Measurements from ENCODE around the gene MPDZ. TPM values are rescaled to one million over a fixed set of nuclear protein-coding genes. Genes with fewer than 3 reads are reported as not detected.

Gene MPDZ
- total RNA-seq, 3 donors from 2014 or later (not counting 1 experiment from before 2014, with no cell fraction given): not detected

DNA sequence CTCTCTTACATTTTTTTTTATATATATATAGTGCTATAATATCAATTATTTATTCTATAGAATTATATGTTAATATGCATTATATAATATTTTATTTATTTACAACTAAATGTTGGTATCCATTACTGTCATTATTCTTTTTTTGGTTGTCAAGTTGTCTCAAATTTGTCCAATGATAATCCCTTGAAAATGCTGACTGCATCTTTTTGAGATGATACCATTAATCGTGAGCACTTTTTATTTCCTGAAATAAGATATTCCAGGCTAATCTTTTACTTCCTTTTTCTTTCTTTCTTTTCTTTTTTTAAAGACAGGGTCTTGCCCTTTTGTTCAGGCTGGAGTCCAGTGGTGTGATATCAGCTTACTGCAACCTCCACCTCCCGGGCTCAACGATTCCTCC is 12.7 kb upstream of the MPDZ start:
- H3K4me1 Mint-ChIP-seq: no peaks in the 10 kb centered on the region
- 80% methylated on average over 1 of the region's 3 CpGs for WGBS (ENCODE audit: insufficient coverage)
- H3K27me3 Mint-ChIP-seq (ENCODE audit: low read depth in 2 of 2): no peaks in the 10 kb centered on the region
- Histone ChIP-seq H3K4me1 (ENCODE audit: control insufficient read depth, insufficient read depth, low read length) (no peaks in the 10 kb centered on the region), H3K27ac (ENCODE audit: low read length) (no peak overlapping the region), H3K27me3 (ENCODE audit: control insufficient read depth, insufficient read depth, low read length) (no peaks in the 10 kb centered on the region), H3K36me3 (ENCODE audit: control insufficient read depth, insufficient read depth, low read length) (no peaks in the 10 kb centered on the region), H3K9me3 (ENCODE audit: control insufficient read depth, insufficient read depth, low read length) (peaks cover 6% of the 10 kb centered on the region), H3K4me3 (ENCODE audit: low read length) (no peak overlapping the region)
- H3K36me3 Mint-ChIP-seq: no peaks in the 10 kb centered on the region
- peaks cover 16 to 17% of the 10 kb centered on the region in 2 donors for H3K9me3 Mint-ChIP-seq
- DNase-seq (no peak), ATAC-seq (no peak)
- intact Hi-C loops (cut with micrococcal nuclease): no loop called here
- no peak for TF ChIP-seq CTCF (IDR thresholded peaks at IDR 0.05)
- no peak overlapping the region for H3K27ac Mint-ChIP-seq
- H3K4me3 Mint-ChIP-seq: no peak overlapping the region

DNA sequence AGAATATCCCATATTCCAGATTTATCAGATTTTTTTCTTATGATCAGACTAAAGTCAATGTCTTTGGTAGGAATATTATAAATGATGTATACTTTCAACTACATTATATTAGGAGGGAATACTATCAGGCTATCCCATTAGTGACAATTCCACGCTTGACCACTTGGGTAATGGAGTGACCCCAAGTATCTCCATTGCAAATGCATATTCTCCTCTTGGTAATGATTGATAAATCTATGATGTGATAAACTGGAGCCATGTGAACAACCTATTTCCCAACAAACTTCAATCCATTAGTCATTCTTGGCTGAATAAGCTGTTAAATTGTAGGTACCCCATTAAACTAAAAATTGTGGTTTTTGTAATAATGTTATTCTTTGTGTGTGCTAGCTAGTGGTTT is 12.2 kb upstream of the MPDZ start:
- no peaks in the 10 kb centered on the region for H3K36me3 Mint-ChIP-seq
- WGBS (ENCODE audit: insufficient coverage): no CpG with 5 or more reads among the region's 1 CpG
- no peaks in the 10 kb centered on the region for H3K4me1 ChIP-seq (ENCODE audit: control insufficient read depth, insufficient read depth, low read length)
- no peaks in the 10 kb centered on the region for H3K27me3 ChIP-seq (ENCODE audit: control insufficient read depth, insufficient read depth, low read length)
- no peak overlapping the region for H3K27ac ChIP-seq (ENCODE audit: low read length)
- H3K27me3 Mint-ChIP-seq (ENCODE audit: low read depth in 2 of 2): no peaks in the 10 kb centered on the region
- no peaks in the 10 kb centered on the region for H3K36me3 ChIP-seq (ENCODE audit: control insufficient read depth, insufficient read depth, low read length)
- no peaks in the 10 kb centered on the region for H3K4me1 Mint-ChIP-seq
- H3K9me3 ChIP-seq (ENCODE audit: control insufficient read depth, insufficient read depth, low read length): peaks cover 6% of the 10 kb centered on the region
- no peak overlapping the region for H3K4me3 ChIP-seq (ENCODE audit: low read length)
- TF ChIP-seq CTCF (IDR thresholded peaks at IDR 0.05): no peak
- no peak overlapping the region for H3K27ac Mint-ChIP-seq
- no peak overlapping the region for H3K4me3 Mint-ChIP-seq
- DNase-seq (no peak), ATAC-seq (no peak)
- peaks cover 17 to 20% of the 10 kb centered on the region in 2 donors for H3K9me3 Mint-ChIP-seq
- intact Hi-C loops (cut with micrococcal nuclease): no loop called here

DNA sequence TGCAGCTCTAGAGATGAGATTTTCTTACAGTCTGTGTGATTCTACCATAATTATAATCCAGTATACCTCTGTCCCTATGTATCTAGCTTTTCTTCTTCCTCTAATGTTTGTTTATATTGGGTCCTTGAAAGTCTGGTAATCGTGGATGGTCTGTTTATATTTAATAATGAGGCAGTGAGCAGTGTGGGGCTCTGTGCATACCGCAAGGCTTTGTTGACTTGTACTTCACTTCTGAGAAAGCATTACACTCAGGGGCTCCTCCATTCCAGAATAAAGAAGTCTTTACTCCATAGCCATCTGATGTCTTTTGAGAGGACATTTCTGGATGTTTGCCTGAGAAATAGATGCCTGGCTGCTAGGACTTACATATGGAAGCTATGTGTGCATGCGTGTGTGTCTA is 4.5 kb upstream of the MPDZ start:
- DNase-seq (no peak), ATAC-seq (no peak)
- Mint-ChIP-seq H3K4me1 (no peaks in the 10 kb centered on the region), H3K27ac (no peak overlapping the region), H3K36me3 (no peaks in the 10 kb centered on the region), H3K27me3 (ENCODE audit: low read depth in 2 of 2) (peaks cover 0 to 4% of the 10 kb centered on the region in 2 donors), H3K9me3 (peaks cover 7 to 27% of the 10 kb centered on the region in 2 donors), H3K4me3 (no peak overlapping the region)
- Histone ChIP-seq H3K27me3 (ENCODE audit: control insufficient read depth, insufficient read depth, low read length) (no peaks in the 10 kb centered on the region), H3K36me3 (ENCODE audit: control insufficient read depth, insufficient read depth, low read length) (no peaks in the 10 kb centered on the region), H3K27ac (ENCODE audit: low read length) (no peak overlapping the region), H3K4me3 (ENCODE audit: low read length) (no peak overlapping the region), H3K4me1 (ENCODE audit: control insufficient read depth, insufficient read depth, low read length) (no peaks in the 10 kb centered on the region), H3K9me3 (ENCODE audit: control insufficient read depth, insufficient read depth, low read length) (no peaks in the 10 kb centered on the region)
- intact Hi-C loops (cut with micrococcal nuclease): no loop called here
- no peak for TF ChIP-seq CTCF (IDR thresholded peaks at IDR 0.05)
- WGBS (ENCODE audit: insufficient coverage): 97% methylated on average over 3 of the region's 3 CpGs

DNA sequence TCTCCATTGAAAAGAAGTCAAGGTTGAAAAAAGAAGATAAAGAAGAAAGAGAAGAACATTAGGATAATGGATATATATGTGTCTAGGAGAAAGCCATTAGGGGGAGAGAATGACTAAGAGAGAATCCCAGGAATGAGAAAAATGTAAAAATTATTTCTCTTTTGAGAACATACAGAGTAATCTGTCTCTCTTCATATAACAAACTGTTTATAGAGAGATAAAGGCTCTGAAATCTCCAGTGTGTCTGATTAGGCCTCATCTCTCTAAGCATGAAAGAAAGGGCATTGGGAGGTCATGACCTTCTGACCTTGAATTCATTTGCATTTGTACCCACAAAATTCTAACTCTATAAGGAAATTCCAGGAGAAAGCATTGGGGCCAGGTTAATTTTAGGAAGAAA is 3.5 kb upstream of the MPDZ start:
- DNase-seq: no peak
- intact Hi-C loops (cut with micrococcal nuclease): no loop called here
- no peak overlapping the region for H3K27ac ChIP-seq (ENCODE audit: low read length)
- ATAC-seq: no peak
- TF ChIP-seq CTCF (IDR thresholded peaks at IDR 0.05): no peak
- no peaks in the 10 kb centered on the region for H3K9me3 ChIP-seq (ENCODE audit: control insufficient read depth, insufficient read depth, low read length)
- H3K4me3 ChIP-seq (ENCODE audit: low read length): no peak overlapping the region
- H3K36me3 Mint-ChIP-seq: no peaks in the 10 kb centered on the region
- no peak overlapping the region for H3K4me3 Mint-ChIP-seq
- peaks cover 4 to 22% of the 10 kb centered on the region in 2 donors for H3K9me3 Mint-ChIP-seq
- peaks cover 4% of the 10 kb centered on the region for H3K27me3 ChIP-seq (ENCODE audit: control insufficient read depth, insufficient read depth, low read length)
- H3K4me1 ChIP-seq (ENCODE audit: control insufficient read depth, insufficient read depth, low read length): no peaks in the 10 kb centered on the region
- H3K27ac Mint-ChIP-seq: no peak overlapping the region
- H3K36me3 ChIP-seq (ENCODE audit: control insufficient read depth, insufficient read depth, low read length): no peaks in the 10 kb centered on the region
- peaks cover 0 to 7% of the 10 kb centered on the region in 2 donors for H3K27me3 Mint-ChIP-seq (ENCODE audit: low read depth in 2 of 2)
- no peaks in the 10 kb centered on the region for H3K4me1 Mint-ChIP-seq

Data from natural killer cell (primary cell).